HepG2 (cell line): ENCODE measurements around the gene KIZ. TPM values are rescaled to one million over a fixed set of nuclear protein-coding genes. Genes with fewer than 3 reads are reported as not detected.

Experiments used
- ARNT ChIP-seq: fragments of 450-650 bp; IDR thresholded peaks from 2 replicates; pipeline ENCODE4 v1.6.1; 2017
- CENPX ChIP-seq: sonication (generic); formaldehyde crosslinking; IDR thresholded peaks from 2 replicates; pipeline ENCODE4 v1.9.0; 2021; ENCODE audit warnings: mild to moderate bottlenecking, missing genetic modification reagents, moderate library complexity
- FOXK1 ChIP-seq: sonication (generic); formaldehyde crosslinking; IDR thresholded peaks from 2 replicates; pipeline ENCODE4 v1.4.0; 2020; ENCODE audit warnings: low read depth, missing genetic modification reagents, borderline replicate concordance
- HMG20A ChIP-seq: IDR thresholded peaks from 2 replicates; pipeline ENCODE4 v1.6.1; 2016; ENCODE audit warnings: borderline replicate concordance
- MEF2D ChIP-seq: sonication (generic); formaldehyde crosslinking; IDR thresholded peaks from 2 replicates; pipeline ENCODE4 v1.5.1; 2020; ENCODE audit warnings: mild to moderate bottlenecking, missing genetic modification reagents
- PATZ1 ChIP-seq: sonication (generic); formaldehyde crosslinking; IDR thresholded peaks from 2 replicates; pipeline ENCODE4 v1.4.0; 2020; ENCODE audit warnings: missing genetic modification reagents
- PBX2 ChIP-seq: IDR thresholded peaks from 2 replicates; pipeline ENCODE4 v1.6.1; 2016; ENCODE audit warnings: control low read depth
- RERE ChIP-seq: IDR thresholded peaks from 2 replicates; pipeline ENCODE4 v1.6.1; 2016; ENCODE audit warnings: low read depth, missing genetic modification reagents, missing compliant biosample characterization
- SNAPC5 ChIP-seq: sonication (generic); formaldehyde crosslinking; IDR thresholded peaks from 2 replicates; pipeline ENCODE4 v1.8.1; 2023; ENCODE audit warnings: mild to moderate bottlenecking, missing genetic modification reagents, borderline replicate concordance
- ZBTB25 ChIP-seq: IDR thresholded peaks from 2 replicates; pipeline ENCODE4 v1.6.1; 2018; ENCODE audit warnings: missing genetic modification reagents
- ZNF574 ChIP-seq: sonication (generic); formaldehyde crosslinking; IDR thresholded peaks from 2 replicates; pipeline ENCODE4 v1.4.0; 2020; ENCODE audit warnings: missing genetic modification reagents
- ZNF614 ChIP-seq: IDR thresholded peaks from 2 replicates; pipeline ENCODE4 v1.6.1; 2018; ENCODE audit warnings: missing biosample characterization, missing genetic modification reagents, inconsistent platforms, borderline replicate concordance
- ZNF788 ChIP-seq: sonication (generic); formaldehyde crosslinking; IDR thresholded peaks from 2 replicates; pipeline ENCODE4 v1.5.0; 2020; ENCODE audit warnings: mild to moderate bottlenecking, missing genetic modification reagents, borderline replicate concordance
- polyA plus RNA-seq, 8 experiments: library from polyadenylated mRNA; depleted of rRNA in 3 of 8; stranded (reverse) in 7 of 8; unstranded in 1 of 8; fragments of >200 nt; fragmentation: Illumina TruSeq in 4 of 8; extraction: Trizol in 4 of 8; gene quantifications; 2 replicates each; pipeline versions ENCODE4 v1.2.1 to v1.2.3, GENCODE V29; 2011 to 2016; ENCODE audit warnings: low read depth in 4 of 8, missing spikeins in 1 of 8, mixed read lengths in 1 of 8; ENCODE audit not compliant: insufficient read depth in 1 of 8
- total RNA-seq, 5 experiments: library from RNA; depleted of rRNA; stranded (reverse); fragments of >200 nt; fragmentation: Illumina TruSeq; extraction: Trizol; gene quantifications; 2 replicates each; pipeline ENCODE4 v1.2.3, GENCODE V29; 2016; ENCODE audit warnings: low read depth in 1 of 5

The KIZ gene
- total and polyA plus RNA-seq, 2 of the 13 experiments (the other 11 are each of a cell fraction or from before 2014, with no cell fraction given): 46.3 to 114 TPM

- TF ChIP-seq ZBTB25 (CRISPR knock-in tag): no peak
- no peak for TF ChIP-seq CENPX (CRISPR knock-in tag)
- peak; percentile 54; the same call in 1 of the 2 replicates for TF ChIP-seq RERE (CRISPR knock-in tag)
- no peak for TF ChIP-seq ZNF574
- TF ChIP-seq ZNF614 (CRISPR knock-in tag): no peak
- TF ChIP-seq SNAPC5: no peak
- no peak for TF ChIP-seq ARNT
- peak; percentile 14; the same call in 1 of the 2 replicates for TF ChIP-seq PATZ1 (CRISPR knock-in tag)
- no peak for TF ChIP-seq MEF2D (CRISPR knock-in tag)
- TF ChIP-seq PBX2 (CRISPR knock-in tag): no peak
- TF ChIP-seq HMG20A: peak; percentile 85
- no peak for TF ChIP-seq ZNF788
- 0 out of 2 replicates have a peak, but pooled peaks have one; percentile 16 for TF ChIP-seq FOXK1
Measured at GRCh38 chr20:21077809-21078345, 48.0 kb upstream of the KIZ start (continued).
